Myometrial cell (primary cell): ENCODE results near the gene PRR9. TPM values are rescaled to one million over a fixed set of nuclear protein-coding genes. Genes with fewer than 3 reads are reported as not detected.

Experiments used
- total RNA-seq: library from RNA; depleted of rRNA; stranded (reverse); fragments of >200 nt; gene quantifications from 2 replicates; pipeline ENCODE4 v1.2.3, GENCODE V29; 2015

Gene PRR9
- total RNA-seq = not detected in 2 replicates

GRCh38 chr1:153217212-153217611 is at the start of gene PRR9:
Gene PRR9, plus strand, starts transcription at chr1:153217584. Its CDS starts 561 bp downstream, at chr1:153218145.

GRCh38 chr1:153203130-153203529 is 14.3 kb upstream of the PRR9 start, which contains the start of gene LELP1:
Gene LELP1, plus strand, starts transcription at chr1:153203430. Its CDS starts 1,278 bp downstream, at chr1:153204708.

GRCh38 chr1:153259387-153259786 is 42.0 kb downstream of the PRR9 start, which contains the start of gene LORICRIN:
Gene LORICRIN, plus strand, starts transcription at chr1:153259687. Its CDS starts 1,263 bp downstream, at chr1:153260950.

Other genes with a start within 250 kb of the PRR9 start
- gene SPRR4, start 246.9 kb upstream of the PRR9 start, total RNA-seq = not detected in 2 replicates
- not detected in 2 replicates for gene SPRR1A, start 233.5 kb upstream of the PRR9 start, total RNA-seq
- gene SPRR3, start 215.8 kb upstream of the PRR9 start, total RNA-seq = not detected in 2 replicates
- gene SPRR1B, start 186.4 kb upstream of the PRR9 start, total RNA-seq = not detected in 2 replicates
- not detected in 2 replicates for gene SPRR2D, start 176.5 kb upstream of the PRR9 start, total RNA-seq
- gene SPRR2A, start 160.1 kb upstream of the PRR9 start, total RNA-seq = not detected in 2 replicates
- gene SPRR2B, start 146.0 kb upstream of the PRR9 start, total RNA-seq = not detected in 2 replicates
- not detected in 2 replicates for gene SPRR2E, start 123.1 kb upstream of the PRR9 start, total RNA-seq
- not detected in 2 replicates for gene SPRR2F, start 104.1 kb upstream of the PRR9 start, total RNA-seq
- not detected in 2 replicates for gene SPRR2G, start 66.7 kb upstream of the PRR9 start, total RNA-seq
- not detected in 2 replicates for gene LELP1, start 14.2 kb upstream of the PRR9 start, total RNA-seq
- gene LORICRIN, start 42.1 kb downstream of the PRR9 start, total RNA-seq = not detected in 2 replicates
- not detected in 2 replicates for gene PGLYRP3, start 95.4 kb downstream of the PRR9 start, total RNA-seq
- gene PGLYRP4, start 131.3 kb downstream of the PRR9 start, total RNA-seq = not detected in 2 replicates
- gene S100A9, start 140.3 kb downstream of the PRR9 start, total RNA-seq = not detected in 2 replicates
- gene S100A12, start 158.0 kb downstream of the PRR9 start, total RNA-seq = not detected in 2 replicates
- not detected in 2 replicates for gene S100A8, start 173.5 kb downstream of the PRR9 start, total RNA-seq
- not detected in 2 replicates for gene S100A7A, start 198.9 kb downstream of the PRR9 start, total RNA-seq
- gene S100A7, start 243.1 kb downstream of the PRR9 start, total RNA-seq = not detected in 2 replicates